Muscle layer of colon (tissue), 2 donors: ENCODE measurements around the gene CCNG1.
A peak's percentile ranks its signal among the peaks of the same experiment; 100 is the strongest.

ENCODE experiments used
- H3K27ac ChIP-seq: one replicate; pipeline ENCODE4 v1.7.0; 2013; ENCODE audit warnings: low read depth, mild to moderate bottlenecking, low read length, moderate library complexity
- H3K27me3 ChIP-seq, 2 donors: one replicate each; pipeline ENCODE4 v1.7.0; 2013; ENCODE audit warnings: low read length in 2 of 2, mild to moderate bottlenecking in 2 of 2; ENCODE audit not compliant: insufficient read depth in 2 of 2, control insufficient read depth in 1 of 2
- H3K36me3 ChIP-seq: one replicate; pipeline ENCODE4 v1.7.0; 2013; ENCODE audit warnings: mild to moderate bottlenecking, low read length; ENCODE audit not compliant: insufficient read depth
- H3K4me1 ChIP-seq: one replicate; pipeline ENCODE4 v1.7.0; 2013; ENCODE audit warnings: mild to moderate bottlenecking, low read length; ENCODE audit not compliant: insufficient read depth
- H3K4me3 ChIP-seq, 2 donors: one replicate each; pipeline ENCODE4 v1.7.0; 2013; ENCODE audit warnings: low read length in 2 of 2, low read depth in 1 of 2, mild to moderate bottlenecking in 1 of 2, moderate library complexity in 1 of 2
- H3K9ac ChIP-seq: one replicate; pipeline ENCODE4 v1.7.0; 2013; ENCODE audit warnings: low read length
- H3K9me3 ChIP-seq: one replicate; pipeline ENCODE4 v1.7.0; 2013; ENCODE audit warnings: mild to moderate bottlenecking, low read length
- donor health status: abdominal sarcoma.
- donor health status: Adenocarcinoma of cecum.

CCNG1 gene

GRCh38 chr5:163459819-163460561 lies 22.6 kb downstream of the CCNG1 start, which contains the start of gene NUDCD2:
TSS of gene NUDCD2 (minus strand) at chr5:163460102. CDS start at chr5:163460050, 52 bp downstream.
- Histone ChIP-seq H3K27ac (peak within 1 kb of the TSS; percentile 74), H3K4me1 (peaks cover 21% of the 10 kb centered on the region), H3K9me3 (no peaks in the 10 kb centered on the region), H3K27me3 (no peaks in the 10 kb centered on the region), H3K4me3 (peak within 1 kb of the TSS; percentile 85 to 91), H3K36me3 (peaks cover 2% of the 10 kb centered on the region), H3K9ac (peak within 1 kb of the TSS; percentile 97)

DNA sequence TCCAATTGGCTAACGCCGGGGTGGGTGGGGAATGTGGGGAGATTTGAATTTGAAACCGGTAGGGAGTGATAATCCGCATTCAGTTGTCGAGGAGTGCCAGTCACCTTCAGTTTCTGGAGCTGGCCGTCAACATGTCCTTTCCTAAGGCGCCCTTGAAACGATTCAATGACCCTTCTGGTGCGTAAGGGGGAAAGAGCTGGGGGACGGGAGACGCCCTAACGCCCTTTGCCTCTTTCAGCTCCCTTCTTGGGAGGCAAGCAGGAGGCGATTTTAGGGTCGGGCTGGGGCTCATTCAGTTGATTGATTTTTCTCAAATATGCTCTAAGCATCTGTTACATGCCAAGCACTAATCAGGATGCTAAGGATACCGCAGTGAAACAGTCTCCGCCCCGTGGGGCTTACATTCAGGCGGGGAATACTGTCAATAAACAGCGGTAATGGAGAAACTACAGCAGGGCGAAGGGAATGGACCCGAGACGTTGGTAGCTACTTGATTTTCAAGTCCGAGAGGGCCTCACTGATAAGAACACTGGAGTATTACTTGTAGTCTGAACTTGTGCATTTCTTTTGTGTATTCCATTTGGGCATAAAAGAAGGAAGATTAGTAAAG lies 23.3 kb downstream of the CCNG1 start, which contains the start of gene HMMR:
TSS of gene HMMR (plus strand) at position 71 of the 610 bp plus-strand sequence. CDS start at position 132, 61 bp downstream.
- no peaks in the 10 kb centered on the region for H3K36me3 ChIP-seq
- peaks cover 21% of the 10 kb centered on the region for H3K4me1 ChIP-seq

DNA sequence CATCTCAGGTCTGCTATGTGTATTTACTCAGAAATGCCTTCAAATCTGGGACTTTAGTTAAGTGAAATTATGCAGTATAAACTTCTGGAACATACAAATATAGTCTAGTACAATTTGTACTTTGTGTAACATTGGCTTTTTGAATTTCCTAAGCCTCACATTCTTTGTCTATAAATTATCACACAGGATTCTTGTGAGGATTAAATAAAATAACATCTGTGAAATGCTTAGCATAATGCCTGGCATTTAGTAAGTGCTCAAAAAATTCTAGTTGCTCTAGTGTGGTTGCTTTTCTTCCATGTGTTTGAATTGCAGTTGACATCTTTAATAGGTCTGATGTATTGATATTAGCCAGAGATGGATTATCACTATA lies 25.7 kb downstream of the CCNG1 start:
- no peak overlapping the region for H3K9ac ChIP-seq
- H3K4me1 ChIP-seq = peaks cover 20% of the 10 kb centered on the region
- H3K36me3 ChIP-seq = no peaks in the 10 kb centered on the region
- no peaks in the 10 kb centered on the region for H3K27me3 ChIP-seq
- no peaks in the 10 kb centered on the region for H3K9me3 ChIP-seq
- H3K4me3 ChIP-seq = no peak overlapping the region
- no peak overlapping the region for H3K27ac ChIP-seq

More for the DNA sequence above, 23.3 kb downstream of the CCNG1 start, which contains the start of gene HMMR:
- Histone ChIP-seq H3K27me3 (no peaks in the 10 kb centered on the region), H3K9ac (peak within 1 kb of the TSS; percentile 97), H3K4me3 (peak within 1 kb of the TSS; percentile 85 to 91), H3K27ac (peak within 1 kb of the TSS; percentile 74), H3K9me3 (no peaks in the 10 kb centered on the region)

DNA sequence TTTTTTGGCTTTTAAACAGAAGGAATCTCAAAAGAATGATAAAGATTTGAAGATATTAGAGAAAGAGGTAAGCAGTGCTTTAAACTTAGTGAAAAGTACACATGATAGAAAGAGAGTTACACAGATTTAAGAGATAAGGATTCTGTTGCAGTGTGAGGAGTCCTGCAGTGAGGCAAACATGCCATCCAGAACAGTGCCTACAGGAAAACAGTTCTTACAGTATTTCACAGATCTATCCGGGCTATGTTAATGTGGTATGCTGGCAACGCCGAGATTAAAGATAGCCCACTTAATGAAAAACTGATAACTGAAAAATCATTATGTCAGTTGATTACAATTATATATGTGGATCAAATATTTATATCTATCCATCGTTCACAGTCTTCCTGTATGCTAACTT lies 30.3 kb downstream of the CCNG1 start:
- Histone ChIP-seq H3K27me3 (no peaks in the 10 kb centered on the region), H3K4me1 (no peaks in the 10 kb centered on the region), H3K27ac (no peak overlapping the region), H3K9ac (no peak overlapping the region), H3K4me3 (no peak overlapping the region), H3K9me3 (no peaks in the 10 kb centered on the region), H3K36me3 (no peaks in the 10 kb centered on the region)

- Histone ChIP-seq H3K27me3 (no peaks in the 10 kb centered on the region), H3K4me3 (no peak overlapping the region), H3K36me3 (no peaks in the 10 kb centered on the region), H3K9me3 (no peaks in the 10 kb centered on the region), H3K9ac (no peak overlapping the region), H3K4me1 (no peaks in the 10 kb centered on the region), H3K27ac (no peak overlapping the region)
Measured at GRCh38 chr5:163473635-163474243, 36.3 kb downstream of the CCNG1 start.

- H3K4me1 ChIP-seq = no peaks in the 10 kb centered on the region
- no peaks in the 10 kb centered on the region for H3K27me3 ChIP-seq
- H3K36me3 ChIP-seq = no peaks in the 10 kb centered on the region
- H3K9me3 ChIP-seq = no peaks in the 10 kb centered on the region
- H3K4me3 ChIP-seq = no peak overlapping the region
- H3K9ac ChIP-seq = no peak overlapping the region
- H3K27ac ChIP-seq = no peak overlapping the region
Measured at GRCh38 chr5:163475411-163475810, 38.0 kb downstream of the CCNG1 start.

DNA sequence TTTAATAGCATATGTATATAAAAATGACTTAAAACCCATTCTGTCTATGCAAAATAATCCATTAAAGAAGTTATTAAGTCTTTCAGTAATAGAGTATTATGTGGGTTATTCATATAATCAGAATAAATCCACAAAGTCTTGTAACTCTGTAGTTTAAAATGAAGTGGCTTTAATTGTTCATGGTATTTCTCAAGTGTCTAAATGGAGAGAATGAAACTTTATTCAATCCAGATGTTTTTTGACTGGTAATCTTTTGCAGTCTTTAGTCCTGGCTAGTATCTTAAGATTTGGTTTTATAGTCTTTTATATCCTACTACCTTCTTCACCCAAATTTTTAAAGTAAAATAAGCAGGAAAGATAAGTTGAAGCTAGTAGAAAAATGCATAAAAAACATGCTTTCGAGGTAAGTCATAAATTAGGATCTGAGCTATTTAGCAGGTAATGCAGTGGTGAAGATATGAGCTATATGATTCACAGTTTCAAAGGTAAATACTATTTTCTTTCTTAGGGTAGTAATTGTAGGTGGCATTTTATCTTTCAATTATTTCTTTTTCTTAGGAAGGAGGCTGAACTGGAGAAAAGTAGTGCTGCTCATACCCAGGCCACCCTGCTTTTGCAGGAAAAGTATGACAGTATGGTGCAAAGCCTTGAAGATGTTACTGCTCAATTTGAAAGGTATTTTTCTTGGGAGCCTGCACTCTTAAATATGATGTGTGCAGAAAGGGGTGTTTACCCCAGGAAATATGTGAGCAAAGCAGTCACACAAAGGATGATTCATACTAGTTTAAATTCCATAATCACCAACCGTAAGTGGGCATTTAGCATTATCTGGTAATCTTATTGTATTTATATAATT lies 41.0 kb downstream of the CCNG1 start:
- Histone ChIP-seq H3K4me3 (no peak overlapping the region), H3K36me3 (no peaks in the 10 kb centered on the region), H3K9ac (no peak overlapping the region), H3K9me3 (no peaks in the 10 kb centered on the region), H3K4me1 (no peaks in the 10 kb centered on the region), H3K27ac (no peak overlapping the region), H3K27me3 (no peaks in the 10 kb centered on the region)

- H3K4me1 ChIP-seq = no peaks in the 10 kb centered on the region
Measured at GRCh38 chr5:163478982-163479271, 41.5 kb downstream of the CCNG1 start.

GRCh38 chr5:163489055-163489744 lies 51.8 kb downstream of the CCNG1 start:
- H3K27ac ChIP-seq = no peak overlapping the region
- H3K36me3 ChIP-seq = no peaks in the 10 kb centered on the region
- no peaks in the 10 kb centered on the region for H3K27me3 ChIP-seq
- no peak overlapping the region for H3K9ac ChIP-seq
- H3K4me3 ChIP-seq = no peak overlapping the region
- no peaks in the 10 kb centered on the region for H3K9me3 ChIP-seq
- H3K4me1 ChIP-seq = no peaks in the 10 kb centered on the region

More at GRCh38 chr5:163478982-163479271, 41.5 kb downstream of the CCNG1 start:
- Histone ChIP-seq H3K27me3 (no peaks in the 10 kb centered on the region), H3K27ac (no peak overlapping the region), H3K9me3 (no peaks in the 10 kb centered on the region), H3K36me3 (no peaks in the 10 kb centered on the region), H3K9ac (no peak overlapping the region), H3K4me3 (no peak overlapping the region)

GRCh38 chr5:163489745-163490075 lies 52.3 kb downstream of the CCNG1 start:
- no peaks in the 10 kb centered on the region for H3K4me1 ChIP-seq
- H3K4me3 ChIP-seq = no peak overlapping the region
- H3K9ac ChIP-seq = no peak overlapping the region
- H3K27me3 ChIP-seq = no peaks in the 10 kb centered on the region
- no peaks in the 10 kb centered on the region for H3K36me3 ChIP-seq
- H3K27ac ChIP-seq = no peak overlapping the region
- no peaks in the 10 kb centered on the region for H3K9me3 ChIP-seq
